Stimulated activated CD4-positive, alpha-beta T cell treated with anti-CD3 and anti-CD28 coated beads, TNF-alpha, amount 100 ng/mL, for 24 hours (primary cell): ENCODE measurements around the gene SEL1L3.

Experiments
- DNase-seq, 3 experiments: peaks; one replicate each; pipeline ENCODE4 v3.0.0-alpha.2; 2020; ENCODE audit warnings: low read depth in 3 of 3

The SEL1L3 gene

DNA sequence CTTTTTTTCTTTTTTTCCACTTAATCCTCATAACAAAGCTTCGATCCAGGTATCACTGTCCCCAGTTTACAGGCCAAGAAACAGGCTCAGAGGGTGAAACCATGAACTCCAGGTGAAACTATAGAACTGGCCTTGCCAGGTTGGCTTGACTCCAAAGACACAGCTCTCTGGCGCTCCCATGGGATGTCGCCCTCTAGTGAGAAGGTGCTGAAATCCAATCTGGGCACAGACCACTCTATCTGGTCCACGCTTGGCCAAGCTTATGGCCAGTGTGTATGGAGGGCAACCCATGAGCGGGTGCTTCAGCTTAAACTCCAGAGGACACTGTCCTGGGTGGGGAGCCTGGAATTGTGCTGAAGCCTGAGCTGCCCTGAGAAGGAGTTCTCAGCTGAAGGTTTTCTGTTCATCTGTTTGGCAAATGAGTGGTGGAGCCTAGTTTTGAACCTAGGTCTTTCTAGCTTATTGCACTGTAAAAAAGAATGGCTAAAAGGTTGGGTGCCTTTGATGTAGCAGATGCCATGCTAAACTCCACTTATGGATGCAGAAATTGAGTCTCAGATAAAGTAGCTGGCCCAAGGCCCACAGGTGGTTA is 70.5 kb downstream of the SEL1L3 start:
- DNase-seq, result no peak

DNA sequence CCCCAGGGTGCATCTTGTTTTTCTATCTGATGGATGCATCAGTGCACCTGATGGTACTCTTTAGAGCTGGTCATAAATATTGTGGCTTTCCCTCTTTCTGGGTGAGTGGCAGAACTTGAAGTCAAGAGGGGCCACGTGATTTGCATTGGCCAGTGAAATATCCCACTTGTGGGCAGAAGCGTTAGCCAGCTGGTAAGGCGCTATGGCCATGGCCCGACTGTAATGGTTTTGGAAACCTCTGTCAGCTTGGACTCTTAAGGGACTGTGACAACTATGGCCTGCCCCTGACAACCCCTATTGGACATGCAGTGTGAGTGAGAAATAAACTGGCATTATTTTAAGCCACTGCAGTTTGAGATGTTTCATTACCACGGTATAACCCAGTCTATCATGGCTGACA is 72.8 kb downstream of the SEL1L3 start:
- DNase-seq, result no peak

DNA sequence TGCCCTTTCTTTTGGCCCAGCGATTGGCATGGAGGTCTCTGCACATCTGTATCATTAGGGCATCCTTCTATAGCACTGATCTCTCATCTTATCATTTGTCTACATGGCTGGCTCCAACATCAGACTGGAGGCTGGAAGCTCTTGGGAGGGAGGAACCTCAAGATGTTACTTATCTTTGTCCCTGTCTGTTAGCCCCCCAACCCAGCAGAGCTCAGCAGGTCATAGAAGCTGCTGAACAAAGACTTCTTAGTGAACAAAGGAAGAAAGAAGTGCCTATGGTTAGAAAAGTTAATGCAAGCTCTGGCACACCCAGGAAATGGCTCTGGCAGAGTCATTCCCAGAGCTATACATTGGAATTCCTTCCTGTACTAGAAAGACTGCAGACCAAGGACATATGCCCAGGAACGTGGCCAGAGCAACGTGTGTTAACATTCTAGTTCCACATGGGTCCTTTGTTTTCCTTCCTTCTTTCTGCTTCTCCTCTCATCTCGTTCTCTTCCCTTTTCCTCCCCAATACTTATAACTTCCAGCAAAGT is 74.0 kb downstream of the SEL1L3 start:
- DNase-seq, result no peak

DNA sequence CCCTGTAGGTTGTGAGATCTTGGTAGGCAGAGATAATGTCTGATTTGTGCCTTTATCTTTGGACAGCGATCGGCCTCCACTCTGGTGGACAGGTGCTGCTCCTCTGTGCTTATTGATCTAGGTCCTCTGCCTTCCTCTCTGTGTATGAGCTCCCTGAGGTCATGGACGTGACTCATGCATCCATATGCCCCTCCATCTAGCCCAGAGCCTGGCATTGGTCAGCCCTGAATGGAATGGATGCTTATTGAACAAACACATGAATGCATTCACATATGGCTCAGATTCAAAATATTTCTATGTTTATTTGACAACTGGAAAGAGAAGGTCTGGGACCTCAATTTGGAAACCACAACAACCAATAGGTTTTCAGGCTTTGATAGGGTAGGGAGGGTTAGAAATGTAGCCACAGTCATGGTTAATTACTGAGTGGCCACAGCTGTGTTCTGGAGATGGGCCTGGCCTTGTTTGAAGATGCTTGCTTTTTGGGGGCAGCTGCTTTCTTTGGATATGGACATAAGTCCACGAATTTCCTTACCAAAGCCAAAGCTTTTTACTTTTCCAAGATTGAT is 76.2 kb downstream of the SEL1L3 start:
- no peak for DNase-seq

DNA sequence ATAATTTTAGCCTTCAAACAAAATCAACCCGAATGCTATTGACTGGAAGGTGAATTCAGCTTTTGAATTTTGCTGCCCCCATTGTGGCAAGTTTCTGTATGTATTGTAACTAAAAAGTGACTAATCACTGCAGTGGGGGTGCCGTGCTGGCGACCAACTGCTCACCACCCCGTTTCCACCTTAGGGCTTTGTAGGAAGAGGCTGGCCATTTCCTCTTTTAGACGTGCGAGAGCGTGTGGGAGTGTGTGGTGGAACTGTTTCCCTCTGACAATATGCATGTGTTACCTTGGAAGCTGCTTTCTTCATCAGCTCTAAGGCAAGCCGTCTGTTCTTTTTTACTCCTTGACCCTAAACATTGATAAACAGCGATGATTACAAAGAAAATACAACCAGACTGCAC is 78.8 kb downstream of the SEL1L3 start:
- DNase-seq, result no peak

DNA sequence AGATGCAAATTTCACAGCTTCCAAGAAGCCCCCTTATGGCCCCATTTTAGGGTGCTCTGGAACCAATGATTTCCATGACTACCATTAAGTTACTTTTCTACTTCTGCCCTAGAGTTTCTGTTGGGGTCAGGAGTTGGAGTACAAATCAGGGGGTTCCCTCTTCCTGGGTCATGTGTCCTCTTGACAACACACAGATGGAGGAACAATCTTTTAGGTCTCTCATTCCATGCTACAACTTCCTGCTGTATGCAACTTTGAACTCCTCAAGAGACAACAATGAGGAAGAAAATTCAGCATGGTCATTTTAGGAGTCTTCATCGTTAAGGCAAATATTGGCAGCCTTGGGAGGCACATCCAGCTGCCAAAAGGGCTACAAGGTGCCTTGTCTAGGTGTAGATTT is 79.7 kb downstream of the SEL1L3 start:
- no peak for DNase-seq

DNA sequence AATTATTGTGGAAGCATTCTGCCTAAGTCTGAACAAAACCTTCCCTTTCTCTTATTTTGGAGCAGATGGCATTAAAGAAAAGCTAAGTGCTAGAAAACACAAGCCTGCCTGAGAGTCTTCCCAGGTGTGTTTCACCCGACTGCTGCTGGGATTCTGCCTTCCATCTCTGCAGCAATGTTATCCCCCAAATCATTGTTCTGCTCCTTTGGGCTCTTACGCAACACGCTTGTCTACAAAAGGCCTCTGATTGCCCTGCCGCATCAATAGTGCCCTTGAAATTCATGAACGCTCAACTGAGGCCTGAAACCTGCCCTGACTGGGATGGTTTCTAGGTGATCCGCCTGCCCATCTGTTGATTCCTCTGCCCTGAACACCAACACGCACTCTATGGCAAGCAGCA is 80.3 kb downstream of the SEL1L3 start:
- DNase-seq, result no peak

DNA sequence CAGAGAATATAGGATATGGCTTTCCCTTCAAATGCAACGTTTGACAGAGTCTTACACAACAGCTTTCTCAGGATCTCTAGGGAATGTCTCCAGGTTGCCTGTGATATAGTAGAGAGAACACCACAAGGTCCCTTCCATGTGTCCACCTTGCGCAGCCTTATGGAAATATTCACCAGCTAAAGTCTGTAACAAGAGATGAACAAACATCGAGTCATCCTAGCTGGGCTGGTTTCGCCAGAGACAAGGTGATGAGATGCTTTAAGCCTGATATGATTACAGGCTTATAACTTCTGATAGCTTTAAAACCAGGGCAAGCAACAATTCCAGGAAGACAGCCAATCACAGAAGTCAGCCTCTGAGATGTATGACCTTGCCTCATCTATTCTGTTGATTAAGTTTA is 83.8 kb downstream of the SEL1L3 start:
- DNase-seq, result no peak

DNA sequence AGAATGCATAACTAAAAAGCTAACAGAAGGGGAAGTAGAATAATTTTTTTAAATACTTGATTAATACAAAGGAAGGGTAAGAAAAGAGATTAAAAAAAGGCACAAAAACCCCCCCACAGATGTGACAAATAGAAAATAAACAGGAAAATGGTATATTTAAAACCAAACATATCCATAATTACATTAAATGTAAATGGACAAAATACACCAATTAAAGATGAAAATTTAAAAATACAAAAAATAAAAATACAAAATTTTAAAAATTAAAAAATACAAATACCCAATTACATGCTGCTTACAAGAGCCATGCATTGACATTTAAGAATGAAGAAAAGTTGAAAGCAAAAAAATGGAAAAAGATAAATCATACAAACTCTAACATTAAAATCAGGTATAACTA is 86.0 kb downstream of the SEL1L3 start:
- DNase-seq, result no peak

DNA sequence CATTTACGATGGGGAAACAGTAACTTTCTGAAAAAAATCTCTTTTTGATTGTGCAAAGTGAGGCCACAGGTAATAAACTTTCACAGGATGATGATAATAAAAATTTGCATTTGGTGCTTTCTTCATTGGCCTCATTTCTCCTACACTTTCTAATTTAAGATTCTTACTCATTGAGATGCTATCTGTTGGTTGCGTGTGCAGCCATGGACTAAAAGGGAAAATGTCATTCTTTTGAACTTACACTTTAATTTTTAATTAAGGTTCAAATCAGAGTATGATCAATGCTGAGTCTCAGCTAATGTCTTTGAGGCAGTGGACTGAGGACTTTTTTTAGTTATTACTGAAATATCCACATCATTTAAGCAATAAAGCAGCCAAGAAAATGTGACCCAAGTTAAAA is 87.6 kb downstream of the SEL1L3 start:
- no peak for DNase-seq

DNA sequence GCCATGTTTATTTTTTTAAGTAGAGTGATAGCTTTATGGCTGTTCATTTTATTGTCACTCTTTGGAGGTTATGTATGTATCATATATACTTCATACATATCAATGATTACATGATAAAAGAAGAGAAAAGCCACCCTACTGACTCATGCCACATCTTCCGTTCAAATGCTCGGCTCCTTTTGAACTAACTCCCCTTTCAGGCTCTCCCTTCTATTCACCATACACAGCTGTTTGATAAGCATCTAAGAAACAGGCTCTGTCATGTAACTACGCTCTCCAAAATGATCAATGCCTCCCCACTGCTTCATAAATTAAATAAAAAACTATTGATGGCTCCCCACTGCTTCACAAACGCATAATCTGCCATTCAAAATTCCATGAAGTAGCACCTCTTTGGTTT is 89.4 kb downstream of the SEL1L3 start:
- no peak for DNase-seq

DNA sequence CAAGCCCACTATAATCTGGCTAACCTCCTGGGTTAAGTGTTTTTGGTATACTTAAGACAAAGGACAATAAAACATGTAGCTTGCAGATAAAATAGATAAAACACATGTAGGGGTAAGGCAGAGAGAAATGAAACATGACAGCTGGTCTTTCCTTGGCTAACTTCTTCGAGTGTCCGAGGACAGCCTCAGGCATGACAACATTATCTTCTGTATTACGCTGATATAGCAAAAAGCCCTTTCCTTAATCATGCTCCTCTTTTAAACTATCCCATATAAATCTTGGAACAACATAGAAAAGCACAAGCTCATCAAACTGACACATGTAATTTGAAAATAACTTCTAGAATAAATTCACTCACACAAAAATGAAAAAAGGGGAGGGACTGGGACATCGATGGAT is 91.1 kb downstream of the SEL1L3 start:
- DNase-seq, result no peak

DNA sequence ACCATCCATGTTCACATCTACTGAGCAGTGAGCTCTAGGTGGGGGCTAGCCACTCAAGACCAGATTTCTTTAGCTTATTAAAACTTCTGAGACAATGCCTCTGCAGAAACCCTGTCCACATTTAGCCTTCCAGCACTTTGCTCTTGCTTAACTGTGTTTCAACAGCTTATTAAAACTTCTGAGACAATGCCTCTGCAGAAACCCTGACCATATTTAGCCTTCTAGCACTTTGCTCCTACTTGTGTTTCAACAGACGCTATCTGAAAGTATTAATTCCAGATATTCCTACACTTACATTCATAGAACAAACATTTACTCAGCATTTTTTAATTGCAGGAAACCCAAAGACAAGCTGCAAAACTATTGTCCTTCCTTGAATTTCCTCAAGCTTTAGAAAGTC is 91.9 kb downstream of the SEL1L3 start:
- DNase-seq, result no peak

DNA sequence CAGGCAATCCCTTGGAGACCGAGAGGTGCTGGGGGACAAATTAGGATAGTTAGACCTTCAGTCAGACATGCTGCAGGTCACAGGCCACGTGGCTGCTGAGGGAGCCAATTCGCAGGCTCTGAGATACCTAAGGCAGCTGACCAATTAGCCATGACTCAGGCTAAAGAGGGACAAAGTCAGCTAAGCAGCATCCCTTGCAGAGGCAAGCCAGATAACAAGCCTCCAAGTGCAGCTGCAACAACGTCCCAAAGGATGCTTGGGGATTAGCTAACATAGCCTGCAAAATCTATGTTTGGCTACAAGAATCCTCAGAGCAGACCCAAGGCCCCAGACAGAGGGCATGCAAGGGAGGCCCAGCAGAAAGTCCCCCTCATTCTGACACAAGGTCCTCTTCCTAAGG is 93.5 kb downstream of the SEL1L3 start:
- no peak for DNase-seq

DNA sequence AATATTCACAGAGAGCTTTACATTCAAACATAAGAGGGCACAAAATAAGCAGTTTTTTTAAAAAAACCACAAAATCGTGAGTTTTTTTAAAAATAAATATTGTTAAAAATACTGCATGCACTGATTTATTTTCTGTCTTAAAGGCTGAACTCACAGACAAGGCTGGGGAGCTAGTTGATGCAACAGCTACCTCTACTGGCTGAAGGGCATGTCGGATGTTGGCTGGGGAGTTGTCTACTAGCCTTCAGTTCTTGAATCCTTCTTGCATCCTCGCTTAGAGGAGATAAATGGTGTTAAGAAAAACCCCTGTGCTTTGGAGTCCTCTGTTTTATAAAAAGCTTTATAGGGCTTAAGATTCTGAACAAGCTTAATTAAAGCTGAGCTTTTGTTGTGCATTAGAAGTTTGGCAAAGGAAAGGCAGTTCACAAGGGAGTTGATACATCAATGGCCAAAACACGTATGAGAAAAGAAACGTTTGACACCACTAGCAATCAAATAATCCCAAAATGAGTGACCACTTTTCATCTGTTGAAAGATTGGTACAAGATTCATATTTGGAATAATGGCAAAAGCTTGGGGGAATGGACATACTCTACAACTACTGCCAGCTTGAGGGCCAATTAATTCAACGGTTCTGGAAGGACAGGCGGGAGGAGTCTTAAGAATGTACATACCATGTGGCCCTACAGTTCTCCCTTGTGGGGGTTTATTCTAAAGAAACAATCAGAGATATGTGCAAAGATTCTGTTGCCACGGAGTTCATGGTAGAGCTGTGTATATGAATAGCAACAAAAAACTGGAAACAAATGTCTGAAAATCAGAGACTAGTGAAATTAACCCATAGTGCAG is 94.7 kb downstream of the SEL1L3 start:
- no peak for DNase-seq

DNA sequence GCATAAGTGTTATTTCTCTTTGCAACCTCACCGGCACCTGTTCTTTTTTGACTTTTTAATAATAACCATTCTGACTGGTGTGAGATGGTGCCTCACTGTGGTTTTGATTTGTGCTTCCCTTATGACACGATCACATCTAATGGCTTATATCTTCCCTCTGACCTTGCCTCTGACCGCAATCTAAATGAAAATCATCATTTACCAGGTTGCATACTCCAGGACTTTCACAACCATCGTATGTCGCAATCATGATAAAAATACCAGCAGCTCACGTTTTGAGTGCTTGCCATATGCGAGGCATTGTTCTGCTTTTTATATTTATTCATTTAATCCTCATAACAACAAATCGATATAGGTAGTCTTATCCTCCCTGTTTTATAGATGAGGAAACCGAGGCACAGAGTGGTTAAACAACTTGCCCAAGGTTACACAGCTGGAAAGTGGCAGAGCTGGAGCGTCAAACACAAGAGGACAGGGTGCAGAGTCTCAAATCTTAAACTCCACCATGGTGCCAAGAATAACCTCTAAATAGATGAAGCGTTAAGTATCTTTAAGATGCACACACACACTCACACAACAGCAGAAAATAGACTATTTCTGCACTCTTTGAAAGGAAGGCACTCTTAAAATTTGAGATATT is 102.2 kb downstream of the SEL1L3 start:
- DNase-seq, result no peak

DNA sequence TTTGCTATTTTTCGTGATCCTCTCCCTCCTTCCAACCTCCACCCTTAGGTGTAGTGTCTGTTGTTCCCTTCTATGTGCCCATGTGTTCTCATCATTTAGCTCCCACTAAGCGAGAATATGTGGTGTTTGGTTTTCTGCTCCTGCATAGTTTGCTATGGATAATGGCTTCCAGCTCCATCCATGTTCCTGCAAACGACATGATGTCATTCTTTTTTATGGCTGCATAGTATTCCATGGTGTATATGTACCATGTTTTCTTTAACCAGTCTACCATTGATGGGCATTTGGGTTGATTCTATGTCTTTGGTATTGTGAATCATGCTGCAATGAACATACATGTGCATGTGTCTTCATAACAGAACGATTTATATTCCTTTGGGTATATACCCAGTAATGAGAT is 102.7 kb downstream of the SEL1L3 start:
- DNase-seq, result no peak

DNA sequence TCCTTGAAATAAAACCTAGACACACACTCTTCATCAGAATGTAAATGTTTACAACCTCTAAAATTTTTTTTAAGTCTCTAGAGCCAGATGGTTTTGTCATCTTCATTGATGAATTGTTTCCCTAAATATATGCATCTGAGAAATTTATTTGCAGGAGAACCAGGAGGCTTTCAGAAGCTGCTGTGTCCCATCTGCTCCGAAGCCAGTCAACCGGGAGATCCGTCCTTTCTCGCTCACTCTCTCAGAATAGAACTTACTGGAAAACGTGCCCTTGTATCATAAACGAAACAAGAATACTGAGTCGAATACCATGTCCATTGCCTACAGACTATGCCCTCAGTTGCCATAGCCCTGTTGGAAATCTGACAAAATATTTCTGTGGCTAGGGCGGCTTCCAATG is 103.7 kb downstream of the SEL1L3 start:
- no peak for DNase-seq

DNA sequence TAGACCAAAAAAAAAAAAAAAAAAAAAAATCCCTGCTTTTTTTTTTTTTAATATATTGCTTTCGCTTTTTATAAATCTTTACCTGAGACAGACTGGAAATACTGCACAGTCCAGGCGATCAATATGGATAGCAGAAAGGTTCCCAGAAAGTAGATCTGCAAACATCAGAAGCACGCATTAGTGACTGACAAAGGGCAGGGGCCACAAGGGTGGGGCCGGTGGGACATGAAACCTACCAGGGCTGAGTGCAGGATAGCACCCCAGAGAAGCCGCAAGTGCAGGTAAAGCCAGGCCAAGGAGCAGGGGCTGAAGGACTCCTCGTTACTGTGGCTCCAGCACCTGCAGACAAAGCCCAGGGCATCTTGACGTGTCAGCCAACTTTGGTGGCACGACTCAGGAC is 105.3 kb downstream of the SEL1L3 start:
- DNase-seq, result no peak

DNA sequence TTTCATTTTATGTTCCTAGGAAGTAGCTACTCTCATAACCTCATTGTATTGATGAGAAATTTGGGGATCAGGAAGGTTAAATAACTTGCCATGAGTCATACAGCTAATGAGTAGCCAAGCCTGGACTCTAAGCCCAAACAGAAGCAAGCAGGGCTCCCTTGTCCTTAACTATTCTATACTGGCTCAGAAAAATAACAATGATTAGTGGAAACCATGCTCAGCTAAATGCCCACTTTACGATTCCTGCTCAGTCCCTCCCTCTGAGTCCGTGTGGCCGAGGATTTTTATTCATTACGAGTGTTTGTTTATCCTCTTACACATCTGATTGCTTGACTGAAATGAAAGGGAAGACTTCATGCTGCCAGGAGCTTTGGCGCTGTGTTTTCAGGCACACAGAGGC is 106.3 kb downstream of the SEL1L3 start:
- no peak for DNase-seq

DNA sequence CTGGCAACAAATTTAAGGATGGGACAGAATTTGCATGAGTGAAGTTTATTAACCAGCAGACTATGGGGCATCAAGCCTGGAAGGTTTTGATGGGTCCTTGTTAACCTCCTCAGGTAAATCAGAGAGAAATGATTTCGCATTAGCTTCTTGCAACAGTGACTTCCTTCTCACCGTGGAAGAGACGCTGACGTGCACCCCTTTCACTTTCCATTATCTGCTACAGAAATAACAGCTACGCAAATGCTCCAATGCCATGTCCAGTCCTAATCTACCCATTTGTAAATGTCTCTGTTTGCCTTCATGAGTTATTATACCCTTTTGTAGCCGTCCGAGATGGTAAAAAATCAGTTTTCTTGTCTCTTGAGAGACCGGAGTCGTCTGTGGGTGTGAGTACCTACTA is 106.9 kb downstream of the SEL1L3 start:
- no peak for DNase-seq

DNA sequence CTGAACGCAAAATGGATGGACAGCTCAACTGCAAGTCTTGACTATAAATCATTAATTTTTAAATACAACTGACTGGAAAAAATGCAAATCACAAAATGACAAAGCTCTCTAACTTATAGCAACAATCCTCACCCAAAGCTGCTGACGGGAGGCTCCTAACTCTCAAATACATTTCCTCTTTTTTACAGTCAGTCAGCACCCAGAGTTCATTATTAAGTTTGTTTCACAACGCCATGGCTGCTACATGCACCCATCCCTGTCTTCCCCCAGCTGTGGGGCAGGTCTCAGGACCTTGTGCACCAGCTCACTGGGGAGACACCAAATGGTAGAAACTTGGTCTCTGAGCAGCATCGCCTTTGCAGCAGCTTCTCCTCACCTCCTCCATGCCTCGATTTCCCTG is 109.5 kb downstream of the SEL1L3 start:
- DNase-seq, result no peak

DNA sequence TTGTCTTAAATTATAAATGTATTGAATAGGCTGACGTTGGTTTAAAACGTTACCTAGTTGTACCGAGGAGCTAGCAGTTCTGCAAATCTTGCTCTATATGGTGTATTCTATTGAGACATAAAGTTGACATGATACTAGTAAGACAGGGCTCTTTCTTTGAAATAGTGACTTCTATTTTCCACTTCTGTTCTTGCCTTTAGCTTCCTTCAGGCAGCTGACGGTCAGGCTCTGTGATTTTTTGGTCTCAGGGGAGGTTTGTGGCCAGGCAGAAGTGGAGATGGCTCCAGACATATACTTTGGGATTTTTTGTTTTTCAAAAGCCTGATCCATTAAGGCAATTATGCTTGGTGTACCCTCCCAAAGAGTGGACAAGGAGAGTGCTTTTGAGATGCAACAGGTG is 111.9 kb downstream of the SEL1L3 start:
- DNase-seq, result no peak
